Stimulated activated naive CD8-positive, alpha-beta T cell treated with anti-CD3 and anti-CD28 coated beads, Interleukin-15, Interleukin-2, amounts not matched to agents 100 ng/mL and 50 ng/mL, for 24 hours (primary cell): ENCODE data around the gene TSEN54.

Source experiments
- H3K27ac Mint-ChIP-seq: one replicate; pipeline ENCODE4 v1.8.0; 2021; ENCODE audit warnings: mild to moderate bottlenecking, mixed read lengths
- H3K27me3 Mint-ChIP-seq: one replicate; pipeline ENCODE4 v1.8.0; 2021; ENCODE audit warnings: mixed read lengths
- H3K36me3 Mint-ChIP-seq: one replicate; pipeline ENCODE4 v1.8.0; 2021; ENCODE audit warnings: low read depth, mixed read lengths
- H3K4me1 Mint-ChIP-seq: one replicate; pipeline ENCODE4 v1.8.0; 2021; ENCODE audit warnings: low read depth, mixed read lengths
- H3K4me3 Mint-ChIP-seq: one replicate; pipeline ENCODE4 v1.8.0; 2021; ENCODE audit warnings: mild to moderate bottlenecking, mixed read lengths
- H3K9me3 Mint-ChIP-seq: one replicate; pipeline ENCODE4 v1.8.0; 2021; ENCODE audit warnings: mixed read lengths

TSEN54 gene

DNA sequence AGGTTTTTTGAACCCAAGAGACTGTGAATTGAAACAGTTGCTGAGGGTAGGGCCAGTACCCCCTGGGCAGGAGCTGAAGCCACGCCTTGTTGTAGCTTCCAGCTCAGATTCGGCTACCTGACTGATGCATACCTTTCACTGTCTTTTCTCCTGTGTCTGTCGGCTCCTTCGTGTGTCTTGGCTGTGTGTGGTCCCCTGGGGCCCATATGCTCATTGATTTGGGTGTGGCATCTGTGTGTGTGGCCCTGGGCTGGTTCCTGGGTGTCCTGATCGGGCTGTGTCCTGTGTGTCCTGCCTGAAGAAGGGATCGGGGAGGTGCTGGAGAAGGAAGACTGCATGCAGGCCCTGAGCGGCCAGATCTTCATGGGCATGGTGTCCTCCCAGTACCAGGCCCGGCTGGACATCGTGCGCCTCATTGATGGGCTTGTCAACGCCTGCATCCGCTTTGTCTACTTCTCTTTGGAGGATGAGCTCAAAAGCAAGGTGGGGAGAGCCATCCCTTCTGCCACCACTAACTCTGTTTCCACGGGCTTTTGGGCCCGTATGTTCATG is 21.9 kb upstream of the TSEN54 start:
- peaks cover 11% of the 10 kb centered on the region for H3K36me3 Mint-ChIP-seq
- no peaks in the 10 kb centered on the region for H3K4me1 Mint-ChIP-seq

DNA sequence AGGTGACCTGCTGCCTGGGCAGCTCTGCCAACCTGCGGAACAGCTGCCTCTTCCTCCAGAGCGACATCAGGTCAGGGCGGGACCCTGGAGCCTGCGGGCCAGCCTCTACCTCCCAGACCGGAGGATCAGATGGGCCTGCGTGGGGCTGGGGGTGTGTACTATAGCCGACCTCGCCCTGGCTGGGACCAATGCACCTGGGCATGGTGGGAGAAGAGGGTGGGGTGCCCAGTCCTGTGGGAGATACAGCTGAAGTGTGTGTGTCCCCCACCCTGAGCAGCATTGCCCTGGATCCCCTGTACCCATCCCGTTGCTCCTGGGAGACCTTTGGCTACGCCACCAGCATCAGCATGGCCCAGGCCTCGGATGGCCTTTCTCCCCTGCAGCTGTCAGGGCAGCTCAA is 20.3 kb upstream of the TSEN54 start:
- Mint-ChIP-seq H3K4me1 (no peaks in the 10 kb centered on the region), H3K27me3 (no peaks in the 10 kb centered on the region), H3K9me3 (no peaks in the 10 kb centered on the region), H3K4me3 (no peak overlapping the region), H3K36me3 (peaks cover 11% of the 10 kb centered on the region), H3K27ac (no peak overlapping the region)

More for the DNA sequence above, 21.9 kb upstream of the TSEN54 start:
- no peaks in the 10 kb centered on the region for H3K27me3 Mint-ChIP-seq
- no peak overlapping the region for H3K27ac Mint-ChIP-seq
- H3K4me3 Mint-ChIP-seq, result no peak overlapping the region
- no peaks in the 10 kb centered on the region for H3K9me3 Mint-ChIP-seq

DNA sequence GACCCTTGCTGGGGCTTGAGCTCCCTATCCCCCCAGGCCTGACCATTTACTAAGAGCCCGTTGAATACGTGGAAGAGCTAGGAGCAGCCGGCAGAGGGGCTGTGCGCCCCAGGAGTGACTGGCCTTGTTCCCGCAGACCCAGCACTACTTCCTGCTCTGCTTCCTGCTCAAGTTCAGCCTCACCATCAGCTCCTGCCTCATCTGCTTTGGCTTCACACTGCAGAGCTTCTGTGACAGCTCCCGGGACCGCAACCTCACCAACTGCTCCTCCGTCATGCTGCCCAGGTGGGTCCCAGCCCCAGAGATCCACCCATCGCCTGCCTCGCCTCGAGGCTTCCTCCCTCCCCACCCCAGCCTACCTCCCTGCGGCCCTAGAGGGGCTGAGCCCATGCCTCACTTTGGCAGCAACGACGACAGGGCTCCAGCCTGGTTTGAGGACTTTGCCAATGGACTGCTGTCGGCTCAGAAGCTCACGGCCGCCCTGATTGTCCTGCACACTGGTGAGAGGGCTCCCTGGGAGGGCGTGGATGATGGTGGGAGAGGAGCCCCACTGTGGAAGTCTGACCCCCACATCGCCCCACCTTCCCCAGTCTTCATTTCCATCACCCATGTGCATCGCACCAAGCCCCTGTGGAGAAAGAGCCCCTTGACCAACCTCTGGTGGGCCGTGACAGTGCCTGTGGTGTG is 18.1 kb upstream of the TSEN54 start:
- Mint-ChIP-seq H3K4me3 (no peak overlapping the region), H3K36me3 (peaks cover 11% of the 10 kb centered on the region), H3K9me3 (no peaks in the 10 kb centered on the region), H3K27me3 (no peaks in the 10 kb centered on the region), H3K27ac (no peak overlapping the region), H3K4me1 (no peaks in the 10 kb centered on the region)

- peaks cover 11% of the 10 kb centered on the region for H3K36me3 Mint-ChIP-seq
- H3K27me3 Mint-ChIP-seq, result no peaks in the 10 kb centered on the region
- no peak overlapping the region for H3K4me3 Mint-ChIP-seq
- no peak overlapping the region for H3K27ac Mint-ChIP-seq
- no peaks in the 10 kb centered on the region for H3K9me3 Mint-ChIP-seq
- H3K4me1 Mint-ChIP-seq, result no peaks in the 10 kb centered on the region
Observed at GRCh38 chr17:75498726-75499213, 17.6 kb upstream of the TSEN54 start.

DNA sequence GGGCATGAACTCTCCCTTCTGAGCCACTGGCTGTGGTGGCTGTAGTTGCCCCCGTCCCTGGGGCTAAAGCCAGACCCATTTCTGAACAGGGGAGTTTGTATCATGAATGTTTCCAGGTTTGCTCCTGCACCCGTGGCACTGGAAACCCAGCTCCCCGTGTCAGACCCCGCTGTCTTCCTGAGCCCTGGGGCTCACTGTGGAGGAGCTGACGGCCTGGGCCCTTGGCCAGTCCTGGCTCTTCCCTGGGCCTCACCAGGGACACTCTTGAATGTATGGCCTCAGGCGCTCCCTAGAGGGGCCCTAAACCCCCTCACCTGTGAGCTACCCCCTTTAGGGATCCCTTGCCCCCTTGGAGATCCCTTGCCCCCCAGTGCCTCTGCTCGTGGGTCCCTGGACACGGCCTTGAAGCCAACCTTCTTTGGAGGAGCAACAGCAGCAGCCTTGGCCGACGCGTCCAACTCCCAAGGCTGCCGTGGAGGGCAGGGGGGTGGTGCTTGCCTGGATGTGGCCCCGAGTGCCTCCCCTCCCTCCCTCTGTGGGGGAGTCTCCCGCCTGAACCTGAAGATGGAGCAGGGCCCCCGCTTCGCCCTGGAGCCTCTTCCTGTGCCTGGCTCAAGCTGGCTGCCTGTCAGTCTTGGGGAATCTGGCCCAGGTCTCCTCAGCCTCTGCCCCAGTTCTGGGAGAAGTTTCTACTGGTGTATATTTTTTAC is 16.9 kb upstream of the TSEN54 start:
- no peak overlapping the region for H3K4me3 Mint-ChIP-seq
- H3K9me3 Mint-ChIP-seq, result no peaks in the 10 kb centered on the region
- H3K27ac Mint-ChIP-seq, result no peak overlapping the region
- no peaks in the 10 kb centered on the region for H3K27me3 Mint-ChIP-seq
- peaks cover 10% of the 10 kb centered on the region for H3K36me3 Mint-ChIP-seq
- H3K4me1 Mint-ChIP-seq, result no peaks in the 10 kb centered on the region

GRCh38 chr17:75500419-75501216 is 15.7 kb upstream of the TSEN54 start:
- Mint-ChIP-seq H3K4me1 (no peaks in the 10 kb centered on the region), H3K27me3 (no peaks in the 10 kb centered on the region), H3K4me3 (no peak overlapping the region), H3K36me3 (peaks cover 7% of the 10 kb centered on the region), H3K9me3 (no peaks in the 10 kb centered on the region), H3K27ac (no peak overlapping the region)

DNA sequence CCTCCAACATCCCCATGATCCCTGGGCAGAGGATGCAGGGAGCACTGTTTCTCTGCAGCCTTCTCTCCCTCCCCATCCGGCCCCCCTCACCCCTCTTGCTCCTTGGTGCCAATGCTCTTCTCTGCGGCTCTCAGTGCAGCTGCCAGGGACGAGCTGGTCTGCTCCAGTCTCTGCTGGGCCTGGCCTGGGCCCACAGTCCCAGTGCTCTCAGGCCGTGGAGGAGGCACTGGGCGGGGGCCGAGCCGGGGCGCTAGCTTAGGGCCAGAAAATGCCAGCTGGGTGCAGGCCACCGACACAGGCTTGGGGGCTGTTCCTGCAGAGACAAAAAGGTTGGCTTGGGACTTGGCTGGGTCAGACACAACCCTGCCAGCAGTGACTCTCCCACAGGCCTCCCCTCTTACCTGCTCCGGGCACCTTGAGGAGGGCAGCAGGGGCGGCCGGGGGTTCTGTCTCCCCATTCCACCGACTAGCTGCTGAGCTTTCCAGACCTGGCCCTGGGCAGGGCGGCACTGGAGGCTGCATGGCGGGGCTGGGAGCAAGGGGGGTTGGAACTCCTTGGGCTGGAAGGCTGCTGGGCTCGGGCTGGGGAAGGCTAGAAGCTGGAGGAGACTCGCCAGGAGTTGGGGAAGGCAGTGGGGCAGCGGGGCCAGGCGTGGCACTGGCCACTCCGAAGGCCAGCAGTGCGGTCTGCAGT is 14.8 kb upstream of the TSEN54 start:
- Mint-ChIP-seq H3K27me3 (no peaks in the 10 kb centered on the region), H3K4me1 (no peaks in the 10 kb centered on the region), H3K4me3 (no peak overlapping the region), H3K9me3 (no peaks in the 10 kb centered on the region), H3K36me3 (peaks cover 4% of the 10 kb centered on the region), H3K27ac (no peak overlapping the region)

DNA sequence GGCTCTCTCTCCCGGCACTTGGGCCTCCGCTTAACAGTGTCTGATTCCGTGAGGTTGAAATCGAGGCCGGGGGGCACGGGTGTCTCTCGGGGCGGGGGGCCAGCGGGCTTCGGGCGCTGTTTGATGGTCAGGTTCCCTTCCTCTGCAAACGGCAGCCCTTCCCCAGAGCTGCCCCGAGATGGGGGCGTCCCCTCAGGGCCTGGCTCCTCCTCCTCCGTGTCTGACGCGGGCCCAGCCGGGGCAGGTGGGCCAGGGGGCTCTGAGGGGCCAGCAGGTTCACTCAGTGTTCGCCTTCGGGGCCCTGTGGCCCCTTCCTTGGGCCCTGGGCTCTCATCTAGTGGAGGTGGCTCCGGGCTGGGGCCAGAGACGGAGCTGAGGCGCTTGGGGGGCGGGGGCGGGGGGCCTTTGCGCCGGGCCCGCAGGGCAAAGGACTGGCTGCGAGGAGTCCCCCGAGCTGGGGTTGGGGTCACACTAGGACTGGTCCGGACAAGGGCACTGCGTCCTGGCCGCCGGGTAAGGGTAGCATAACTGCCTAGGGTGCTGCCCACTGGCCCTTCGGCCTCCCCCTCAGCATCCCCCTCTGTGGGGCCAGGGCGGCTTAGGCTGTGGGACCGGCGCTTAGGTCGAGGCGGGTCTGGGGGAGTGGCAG is 14.1 kb upstream of the TSEN54 start:
- peaks cover 4% of the 10 kb centered on the region for H3K36me3 Mint-ChIP-seq
- H3K4me1 Mint-ChIP-seq, result no peaks in the 10 kb centered on the region
- no peaks in the 10 kb centered on the region for H3K9me3 Mint-ChIP-seq
- H3K27ac Mint-ChIP-seq, result no peak overlapping the region
- H3K27me3 Mint-ChIP-seq, result no peaks in the 10 kb centered on the region
- no peak overlapping the region for H3K4me3 Mint-ChIP-seq

GRCh38 chr17:75502721-75503329 is 13.5 kb upstream of the TSEN54 start:
- H3K4me3 Mint-ChIP-seq, result no peak overlapping the region
- H3K27ac Mint-ChIP-seq, result no peak overlapping the region
- H3K4me1 Mint-ChIP-seq, result no peaks in the 10 kb centered on the region
- no peaks in the 10 kb centered on the region for H3K27me3 Mint-ChIP-seq
- no peaks in the 10 kb centered on the region for H3K36me3 Mint-ChIP-seq
- no peaks in the 10 kb centered on the region for H3K9me3 Mint-ChIP-seq

DNA sequence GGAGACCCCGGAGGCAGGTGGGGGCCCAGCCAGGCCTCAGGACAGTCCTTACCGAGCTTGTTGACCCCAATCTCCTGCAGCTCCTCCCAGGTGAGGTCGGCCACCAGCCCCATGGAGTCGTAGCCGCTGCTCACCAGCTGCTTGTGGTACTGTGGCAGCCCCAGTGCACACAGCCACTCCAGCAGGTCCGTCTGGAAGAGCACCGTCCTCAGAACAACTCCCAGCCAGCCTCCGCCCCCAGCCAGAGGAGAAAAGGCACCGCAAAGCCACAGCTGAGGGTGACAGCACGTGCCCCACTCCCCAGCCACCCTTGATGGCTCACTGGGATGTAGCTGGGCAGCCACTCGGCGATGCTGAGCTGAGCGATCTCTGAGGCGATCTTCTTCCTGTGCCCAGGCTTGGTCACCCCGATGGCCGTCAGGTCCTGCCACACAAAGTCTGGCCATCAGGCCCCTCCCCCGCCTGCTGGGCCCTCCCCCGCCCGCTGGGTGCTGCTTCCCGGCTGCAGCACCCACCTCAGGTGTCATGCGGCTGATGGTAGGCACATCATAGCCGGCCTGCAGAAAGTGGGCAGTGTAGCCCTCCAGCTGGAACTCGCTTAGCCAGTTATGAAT is 12.9 kb upstream of the TSEN54 start:
- H3K27ac Mint-ChIP-seq, result no peak overlapping the region
- H3K36me3 Mint-ChIP-seq, result no peaks in the 10 kb centered on the region
- H3K27me3 Mint-ChIP-seq, result no peaks in the 10 kb centered on the region
- no peak overlapping the region for H3K4me3 Mint-ChIP-seq
- H3K4me1 Mint-ChIP-seq, result no peaks in the 10 kb centered on the region
- H3K9me3 Mint-ChIP-seq, result no peaks in the 10 kb centered on the region

DNA sequence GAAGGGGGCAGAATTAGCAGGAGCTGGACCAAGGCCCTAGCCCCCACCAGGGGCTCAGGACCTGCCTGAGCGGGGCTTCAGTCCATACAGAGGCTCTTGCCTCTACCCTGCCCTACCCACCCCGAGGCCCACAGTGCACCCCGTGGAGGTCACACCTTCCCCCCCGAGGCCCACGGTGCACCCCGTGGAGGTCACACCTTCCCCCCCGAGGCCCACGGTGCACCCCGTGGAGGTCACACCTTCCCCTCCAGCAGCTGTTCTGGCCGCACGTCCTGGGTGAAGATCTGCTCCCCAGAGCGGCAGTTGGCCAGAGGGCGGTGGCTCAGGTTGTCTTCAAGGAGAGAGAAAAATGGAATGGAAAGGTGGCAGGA is 12.4 kb upstream of the TSEN54 start:
- no peaks in the 10 kb centered on the region for H3K9me3 Mint-ChIP-seq
- H3K27ac Mint-ChIP-seq, result no peak overlapping the region
- no peak overlapping the region for H3K4me3 Mint-ChIP-seq
- no peaks in the 10 kb centered on the region for H3K27me3 Mint-ChIP-seq
- no peaks in the 10 kb centered on the region for H3K36me3 Mint-ChIP-seq
- no peaks in the 10 kb centered on the region for H3K4me1 Mint-ChIP-seq

- no peak overlapping the region for H3K27ac Mint-ChIP-seq
- no peaks in the 10 kb centered on the region for H3K27me3 Mint-ChIP-seq
- no peaks in the 10 kb centered on the region for H3K9me3 Mint-ChIP-seq
Observed at GRCh38 chr17:75504347-75505151, 11.8 kb upstream of the TSEN54 start.

DNA sequence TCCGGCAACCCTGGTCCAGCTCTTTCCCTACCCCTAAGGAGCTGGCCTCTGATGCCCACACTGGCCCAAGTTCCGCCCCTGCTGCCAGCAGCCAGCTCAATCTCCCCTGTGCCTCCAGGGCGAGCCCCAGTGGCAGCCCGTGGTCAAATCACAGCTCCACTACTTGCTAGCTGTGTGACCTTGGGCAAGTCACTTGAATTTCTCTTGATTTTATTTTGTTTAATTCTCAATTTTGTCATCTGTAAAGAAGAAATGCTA is 11.2 kb upstream of the TSEN54 start:
- H3K27me3 Mint-ChIP-seq, result no peaks in the 10 kb centered on the region
- H3K9me3 Mint-ChIP-seq, result no peaks in the 10 kb centered on the region
- no peaks in the 10 kb centered on the region for H3K4me1 Mint-ChIP-seq
- no peak overlapping the region for H3K27ac Mint-ChIP-seq
- H3K4me3 Mint-ChIP-seq, result no peak overlapping the region
- no peaks in the 10 kb centered on the region for H3K36me3 Mint-ChIP-seq

More at GRCh38 chr17:75504347-75505151, 11.8 kb upstream of the TSEN54 start:
- Mint-ChIP-seq H3K36me3 (no peaks in the 10 kb centered on the region), H3K4me3 (no peak overlapping the region), H3K4me1 (no peaks in the 10 kb centered on the region)
